Gastroesophageal sphincter (tissue), 4 donors: ENCODE results near the gene VEZF1. TPM values are rescaled to one million over a fixed set of nuclear protein-coding genes. Genes with fewer than 3 reads are reported as not detected.
A peak's percentile ranks its signal among the peaks of the same experiment; 100 is the strongest.

Experiments used
- ATAC-seq: fragments of 150-250 bp; one replicate; pipeline ENCODE4 v1.9.1; 2016; ENCODE audit warnings: mild to moderate bottlenecking, moderate library complexity
- H3K27ac ChIP-seq, 4 donors: fragments of 200-600 bp; sonication (generic) in 3 of 4; 1 replicate in 3 of 4; 2 replicates in 1 of 4; pipeline ENCODE4 v1.5.1; 2016 to 2019
- H3K27me3 ChIP-seq: fragments of 200-600 bp; sonication (generic); one replicate; pipeline ENCODE4 v1.5.1; 2019
- H3K36me3 ChIP-seq, 2 donors: fragments of 200-600 bp; sonication (generic); one replicate each; pipeline ENCODE4 v1.5.1; 2019; ENCODE audit warnings: control low read depth in 1 of 2
- H3K4me1 ChIP-seq, 3 donors: fragments of 200-600 bp; sonication (generic); 1 replicate in 2 of 3; 2 replicates in 1 of 3; pipeline ENCODE4 v1.5.1; 2016 to 2019; ENCODE audit warnings: control low read depth in 2 of 3
- H3K4me3 ChIP-seq, 2 donors: fragments of 200-600 bp; sonication (generic); one replicate each; pipeline ENCODE4 v1.5.1; 2019; ENCODE audit warnings: mild to moderate bottlenecking in 1 of 2, moderate library complexity in 1 of 2
- H3K9me3 ChIP-seq, 3 donors: fragments of 200-600 bp; sonication (generic); one replicate each; pipeline ENCODE4 v1.5.1; 2017 to 2019; ENCODE audit warnings: control low read depth in 2 of 3
- CTCF ChIP-seq, 4 experiments: fragments of 200-600 bp in 2 of 4; fragments of 450-650 bp in 2 of 4; sonication (generic) in 1 of 4; IDR thresholded peaks; one replicate each; pipeline ENCODE4 v1.5.1; 2017 to 2019; ENCODE audit warnings: antibody characterized with exemption in 4 of 4, mild to moderate bottlenecking in 2 of 4, moderate library complexity in 2 of 4
- EP300 ChIP-seq: sonication (generic); formaldehyde crosslinking; IDR thresholded peaks from one replicate; pipeline ENCODE4 v1.6.1; 2017; ENCODE audit warnings: antibody characterized with exemption, mild to moderate bottlenecking
- POLR2A ChIP-seq, 2 donors: fragments of 450-650 bp; IDR thresholded peaks; one replicate each; pipeline ENCODE4 v1.6.1; 2017; ENCODE audit warnings: antibody characterized with exemption in 2 of 2, mild to moderate bottlenecking in 2 of 2, moderate library complexity in 1 of 2
- POLR2AphosphoS5 ChIP-seq: sonication (generic); formaldehyde crosslinking; IDR thresholded peaks from one replicate; pipeline ENCODE4 v1.6.1; 2017; ENCODE audit warnings: antibody characterized with exemption
- WGBS, 2 donors: methylation state at CpG; one replicate each; pipeline ENCODE4 v1.1.5; 2018; ENCODE audit warnings: low coverage in 1 of 2; 5-methylcytosine and 5-hydroxymethylcytosine counted together
- total RNA-seq, 4 donors: library from RNA; depleted of rRNA; stranded (reverse); fragments of >200 nt; gene quantifications; one replicate each; pipeline ENCODE4 v1.1.0, GENCODE V29; 2016

VEZF1 gene
- total RNA-seq, 4 donors from 2014 or later, result 115 to 148 (median 132) TPM

GRCh38 chr17:58002973-58003372 lies 14.9 kb upstream of the VEZF1 start:
- peaks cover 22 to 79% (median 27%) of the 10 kb centered on the region in 3 donors for H3K4me1 ChIP-seq
- peak overlapping the region in 1 of 4 donors; percentile 11 for H3K27ac ChIP-seq
- TF ChIP-seq EP300, result no peak
- TF ChIP-seq CTCF (IDR thresholded peaks at IDR 0.05), result no peak
- TF ChIP-seq POLR2AphosphoS5, result no peak
- no peak for TF ChIP-seq POLR2A (IDR thresholded peaks at IDR 0.05)
- H3K36me3 ChIP-seq, result peaks cover 0 to 54% of the 10 kb centered on the region in 2 donors
- ATAC-seq, result no peak
- no peak overlapping the region for H3K4me3 ChIP-seq
- WGBS, 2 donors, result 81 to 84% methylated on average over 2 of the region's 2 CpGs
- no peaks in the 10 kb centered on the region for H3K27me3 ChIP-seq
- no peaks in the 10 kb centered on the region for H3K9me3 ChIP-seq

- Histone ChIP-seq H3K27me3 (no peaks in the 10 kb centered on the region), H3K36me3 (peaks cover 0 to 60% of the 10 kb centered on the region in 2 donors), H3K4me3 (no peak overlapping the region), H3K9me3 (no peaks in the 10 kb centered on the region), H3K27ac (peak overlapping the region in 1 of 4 donors; percentile 11), H3K4me1 (peaks cover 22 to 75% (median 25%) of the 10 kb centered on the region in 3 donors)
- TF ChIP-seq POLR2A (IDR thresholded peaks at IDR 0.05) (no peak), POLR2AphosphoS5 (no peak), CTCF (IDR thresholded peaks at IDR 0.05) (peak in 2 of 4 experiments; percentile 24 to 30)
- 41 to 53% methylated on average over 3 to 4 of the region's 4 CpGs for WGBS, 2 donors
- no peak for ATAC-seq
These were observed 14.3 kb upstream of the VEZF1 start for GRCh38 chr17:58002154-58002948.

GRCh38 chr17:58001461-58002124 lies 13.5 kb upstream of the VEZF1 start:
- Histone ChIP-seq H3K27me3 (no peaks in the 10 kb centered on the region), H3K4me3 (no peak overlapping the region), H3K9me3 (no peaks in the 10 kb centered on the region), H3K27ac (peak overlapping the region in 2 of 4 donors; percentile 16 to 39), H3K36me3 (peaks cover 0 to 67% of the 10 kb centered on the region in 2 donors), H3K4me1 (peaks cover 22 to 75% (median 25%) of the 10 kb centered on the region in 3 donors)
- TF ChIP-seq CTCF (IDR thresholded peaks at IDR 0.05), result no peak
- no peak for TF ChIP-seq EP300
- no peak for TF ChIP-seq POLR2AphosphoS5
- no peak for TF ChIP-seq POLR2A (IDR thresholded peaks at IDR 0.05)
- 30% methylated on average over 1 of the region's 1 CpG; no CpG with 5 or more reads in 1 of the 2 donors for WGBS, 2 donors
- ATAC-seq, result no peak

GRCh38 chr17:57999496-58000017 lies 11.5 kb upstream of the VEZF1 start:
- WGBS, 2 donors, result 43 to 50% methylated on average over 1 of the region's 1 CpG
- peak; percentile 62 for ATAC-seq
- H3K27me3 ChIP-seq, result no peaks in the 10 kb centered on the region
- no peak for TF ChIP-seq POLR2A (IDR thresholded peaks at IDR 0.05)
- TF ChIP-seq POLR2AphosphoS5, result peak; percentile 3
- TF ChIP-seq EP300, result no peak
- TF ChIP-seq CTCF (IDR thresholded peaks at IDR 0.05), result peak; percentile 77 to 88 (median 82)
- H3K4me1 ChIP-seq, result peaks cover 17 to 73% (median 23%) of the 10 kb centered on the region in 3 donors
- H3K27ac ChIP-seq, result peak overlapping the region in 3 of 4 donors; percentile 13 to 34 (median 31)
- H3K4me3 ChIP-seq, result no peak overlapping the region
- H3K9me3 ChIP-seq, result no peaks in the 10 kb centered on the region
- H3K36me3 ChIP-seq, result peaks cover 0 to 54% of the 10 kb centered on the region in 2 donors
